ENCODE data around the gene ICA1.

The ICA1 gene

GRCh38 chr7:8152489-8153192 is 109.3 kb downstream of the ICA1 start:
- no peak for DNase-seq (ENCODE audit: low read depth)
- H3K4me3 ChIP-seq (ENCODE audit: low read depth, low read length): no peak overlapping the region
- TF ChIP-seq CTCF (conservative IDR thresholded peaks at IDR 0.05; ENCODE audit: low read depth, low read length): no peak

- TF ChIP-seq CTCF (conservative IDR thresholded peaks at IDR 0.05; ENCODE audit: low read depth, low read length): no peak
- no peak for DNase-seq (ENCODE audit: low read depth)
- H3K4me3 ChIP-seq (ENCODE audit: low read depth, low read length): no peak overlapping the region
Measured at GRCh38 chr7:8151161-8151725, 110.7 kb downstream of the ICA1 start.

- no peak for TF ChIP-seq CTCF (conservative IDR thresholded peaks at IDR 0.05; ENCODE audit: low read depth, low read length)
- H3K4me3 ChIP-seq (ENCODE audit: low read depth, low read length): no peak overlapping the region
- peak; percentile 1 for DNase-seq (ENCODE audit: low read depth)
Measured at GRCh38 chr7:8149222-8149621, 112.7 kb downstream of the ICA1 start.

GRCh38 chr7:8147760-8148463 is 114.1 kb downstream of the ICA1 start:
- no peak for TF ChIP-seq CTCF (conservative IDR thresholded peaks at IDR 0.05; ENCODE audit: low read depth, low read length)
- no peak overlapping the region for H3K4me3 ChIP-seq (ENCODE audit: low read depth, low read length)
- DNase-seq (ENCODE audit: low read depth): no peak

- TF ChIP-seq CTCF (conservative IDR thresholded peaks at IDR 0.05; ENCODE audit: low read depth, low read length): no peak
- no peak for DNase-seq (ENCODE audit: low read depth)
Measured at GRCh38 chr7:8146788-8147413, 115.1 kb downstream of the ICA1 start.

GRCh38 chr7:8146106-8146787 is 115.7 kb downstream of the ICA1 start:
- no peak for DNase-seq (ENCODE audit: low read depth)
- no peak for TF ChIP-seq CTCF (conservative IDR thresholded peaks at IDR 0.05; ENCODE audit: low read depth, low read length)

More at GRCh38 chr7:8146788-8147413, 115.1 kb downstream of the ICA1 start:
- no peak overlapping the region for H3K4me3 ChIP-seq (ENCODE audit: low read depth, low read length)

More at GRCh38 chr7:8146106-8146787, 115.7 kb downstream of the ICA1 start:
- H3K4me3 ChIP-seq (ENCODE audit: low read depth, low read length): no peak overlapping the region

Data from choroid plexus epithelial cell (primary cell).